Femur (tissue), 1 donor: Measurements from ENCODE around the gene CLCN2.

Source experiments
- DNase-seq: peaks from one replicate; pipeline ENCODE4 v3.0.0-alpha.2; 2017

Gene CLCN2

GRCh38 chr3:184322731-184323487, 38.5 kb downstream of the CLCN2 start:
- DNase-seq = no peak

GRCh38 chr3:184321666-184322065, 39.7 kb downstream of the CLCN2 start:
- DNase-seq = no peak

- peak; percentile 94 for DNase-seq
Observed at GRCh38 chr3:184320104-184320445, 41.3 kb downstream of the CLCN2 start.

GRCh38 chr3:184317201-184317600, 44.2 kb downstream of the CLCN2 start:
- DNase-seq = no peak

- no peak for DNase-seq
Observed at GRCh38 chr3:184316792-184317191, 44.6 kb downstream of the CLCN2 start.

- no peak for DNase-seq
Observed at GRCh38 chr3:184315871-184316661, 45.3 kb downstream of the CLCN2 start.

- no peak for DNase-seq
Observed at GRCh38 chr3:184315543-184315867, 45.9 kb downstream of the CLCN2 start.

- peak; percentile 90 for DNase-seq
Observed at GRCh38 chr3:184314700-184315542, 46.5 kb downstream of the CLCN2 start.

DNA sequence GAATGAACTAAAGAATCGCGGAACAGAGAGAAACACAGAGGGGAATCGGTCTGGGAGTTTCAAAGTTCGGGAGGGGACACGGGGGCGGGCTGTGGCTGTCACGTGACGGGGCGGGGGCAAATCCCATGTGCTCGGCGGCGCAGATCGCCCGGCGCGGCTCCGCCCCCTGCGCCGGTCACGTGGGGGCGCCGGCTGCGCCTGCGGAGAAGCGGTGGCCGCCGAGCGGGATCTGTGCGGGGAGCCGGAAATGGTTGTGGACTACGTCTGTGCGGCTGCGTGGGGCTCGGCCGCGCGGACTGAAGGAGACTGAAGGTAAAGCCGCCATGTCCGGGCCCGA, 47.1 kb downstream of the CLCN2 start, which contains the start of gene EIF4G1:
Gene EIF4G1 (plus strand): TSS at position 244 of the 337 bp plus-strand sequence. CDS start 1,191 bp downstream, outside the sequence.
- DNase-seq = peak; percentile 97

DNA sequence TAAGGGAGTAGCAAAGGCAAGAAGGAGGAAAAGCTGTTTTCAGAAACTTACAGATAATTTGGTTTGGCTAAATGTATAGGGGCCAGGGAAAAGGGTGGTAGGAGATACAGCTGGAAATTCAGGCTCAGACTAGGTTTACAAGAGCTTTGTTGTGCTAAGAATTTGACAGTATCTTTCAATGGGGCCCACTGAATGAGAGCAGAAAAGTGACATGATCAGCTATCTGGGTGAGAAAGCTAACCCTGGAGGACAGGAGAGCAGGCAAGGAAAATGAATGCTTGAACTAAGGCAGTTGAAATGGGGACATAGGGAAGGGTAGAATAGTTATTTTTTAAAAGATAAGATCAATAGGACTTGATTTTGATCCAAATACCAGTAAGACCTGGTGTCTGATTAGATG, 49.8 kb downstream of the CLCN2 start:
- no peak for DNase-seq

DNA sequence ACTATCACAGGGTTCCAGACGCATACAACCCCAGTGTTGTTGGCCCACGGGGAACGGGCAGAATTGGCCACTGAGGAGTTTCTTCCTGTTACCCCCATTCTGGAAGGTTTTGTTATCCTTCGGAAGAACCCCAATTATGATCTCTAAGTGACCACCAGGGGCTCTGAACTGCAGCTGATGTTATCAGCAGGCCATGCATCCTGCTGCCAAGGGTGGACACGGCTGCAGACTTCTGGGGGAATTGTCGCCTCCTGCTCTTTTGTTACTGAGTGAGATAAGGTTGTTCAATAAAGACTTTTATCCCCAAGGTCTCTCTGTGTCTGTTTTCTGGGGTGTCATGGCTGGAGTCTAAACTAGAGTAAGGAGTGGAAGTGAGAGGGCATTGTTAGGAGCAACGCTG, 52.7 kb downstream of the CLCN2 start:
- DNase-seq = no peak

DNA sequence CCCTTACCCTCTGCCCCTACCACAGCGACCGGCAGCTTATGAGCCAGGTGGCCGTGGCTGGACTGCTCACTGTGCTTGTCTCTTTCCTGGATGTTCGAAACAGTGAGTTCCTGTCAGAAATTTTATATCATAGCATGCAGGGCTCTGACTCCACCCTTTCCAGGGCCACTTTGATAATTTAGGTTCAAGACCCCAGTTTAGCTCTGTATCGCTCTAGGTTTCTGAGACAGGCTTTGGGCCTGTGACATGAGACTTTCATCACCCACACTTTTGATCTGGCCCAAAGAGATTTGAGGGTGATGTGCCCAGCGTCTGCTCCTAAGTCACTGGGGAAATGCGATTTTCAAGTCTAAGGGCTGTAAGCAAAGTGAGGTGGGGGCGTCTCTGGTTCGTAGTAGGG, 53.5 kb downstream of the CLCN2 start:
- DNase-seq = no peak

GRCh38 chr3:184306341-184306972, 54.9 kb downstream of the CLCN2 start:
- no peak for DNase-seq

- DNase-seq = no peak
Observed at GRCh38 chr3:184305577-184305976, 55.8 kb downstream of the CLCN2 start.

GRCh38 chr3:184300378-184300720, 61.1 kb downstream of the CLCN2 start:
- DNase-seq = no peak

- no peak for DNase-seq
Observed at GRCh38 chr3:184299488-184300377, 61.7 kb downstream of the CLCN2 start.

DNA sequence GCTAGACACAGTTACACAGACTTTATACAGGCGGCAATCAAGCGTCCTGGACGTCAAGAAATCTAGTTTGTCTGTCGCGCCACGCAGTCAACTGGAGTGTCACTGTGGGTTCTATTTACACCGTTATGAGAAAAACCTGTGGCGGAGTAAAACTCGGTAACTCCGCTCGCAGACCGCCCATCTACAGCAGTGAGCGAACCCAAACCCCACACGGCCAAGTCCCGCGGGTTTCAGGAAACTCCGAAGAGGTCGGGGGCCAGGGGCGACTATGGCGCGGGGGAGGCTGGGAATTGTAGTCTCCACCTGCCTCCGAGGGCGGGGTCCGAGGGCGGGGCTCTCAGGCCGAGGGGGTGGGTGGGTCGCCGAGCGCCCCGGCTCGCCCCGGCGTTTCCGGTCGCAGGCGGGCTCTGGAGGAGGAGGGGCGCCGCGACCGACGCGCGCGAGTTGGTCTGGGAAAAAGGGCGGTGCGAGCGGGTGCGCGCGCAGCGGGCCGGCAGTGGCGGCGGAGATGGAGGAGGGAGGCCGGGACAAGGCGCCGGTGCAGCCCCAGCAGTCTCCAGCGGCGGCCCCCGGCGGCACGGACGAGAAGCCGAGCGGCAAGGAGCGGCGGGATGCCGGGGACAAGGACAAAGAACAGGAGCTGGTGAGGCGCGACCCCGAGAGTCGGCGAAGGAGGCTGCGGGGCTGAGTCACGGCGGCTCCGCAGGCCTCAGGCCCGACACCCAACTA, 62.5 kb downstream of the CLCN2 start, which contains the start of gene PSMD2:
Gene PSMD2 (plus strand): TSS at position 483 of the 729 bp plus-strand sequence. CDS start 26 bp downstream, at position 509.
- DNase-seq = peak; percentile 99

- DNase-seq = no peak
Observed at GRCh38 chr3:184296616-184297015, 64.8 kb downstream of the CLCN2 start.
